ENCODE results near the gene SERP1. TPM values are rescaled to one million over a fixed set of nuclear protein-coding genes. Genes with fewer than 3 reads are reported as not detected.

Gene SERP1
- 10 to 100 TPM; 77.3 to 98.0 TPM for total RNA-seq
- 100 to 1,000 TPM; 108 to 115 TPM for polyA plus RNA-seq (ENCODE audit: insufficient read length in 2 of 2)
- long read RNA-seq, donor 1, transcript SERP1-201 (3 exons, 3,171 nt): major isoform, 67 of 427 reads
- long read RNA-seq, donor 1, partial matches to known transcripts: 355 of 427 reads
- long read RNA-seq, donor 1, other reads (novel, unspliced or antisense): 0 of 427 reads
- long read RNA-seq, donor 2, transcript SERP1-201 (3 exons, 3,171 nt): major isoform, 39 of 81 reads
- long read RNA-seq, donor 2, partial matches to known transcripts: 32 of 81 reads
- long read RNA-seq, donor 2, other reads (novel, unspliced or antisense): 6 of 81 reads
- long read RNA-seq, donor 3, transcript SERP1-201 (3 exons, 3,171 nt): major isoform, 50 of 67 reads
- long read RNA-seq, donor 3, partial matches to known transcripts: 13 of 67 reads
- long read RNA-seq, donor 3, other reads (novel, unspliced or antisense): 0 of 67 reads
- long read RNA-seq, donor 4, transcript SERP1-208 (2 exons, 830 nt): minor isoform, 5 of 436 reads
- long read RNA-seq, donor 4, transcript SERP1-201 (3 exons, 3,171 nt): major isoform, 124 of 436 reads
- long read RNA-seq, donor 4, partial matches to known transcripts: 282 of 436 reads
- long read RNA-seq, donor 4, other reads (novel, unspliced or antisense): 22 of 436 reads

- DNase-seq (ENCODE audit: low read depth in 4 of 6, low spot score in 6 of 6): peak; percentile 99 to 100 (median 100)
- no peaks in the 10 kb centered on the region for H3K36me3 ChIP-seq (ENCODE audit: control insufficient read depth, insufficient read depth, low read length)
- WGBS (ENCODE audit: insufficient coverage): 0% methylated on average over 80 of the region's 86 CpGs
- H3K27ac ChIP-seq (ENCODE audit: low read depth, low read length): peak within 1 kb of the TSS; percentile 96
- H3K4me1 ChIP-seq (ENCODE audit: control insufficient read depth, insufficient read depth, low read length): peaks cover 3% of the 10 kb centered on the region
- no peaks in the 10 kb centered on the region for H3K9me3 ChIP-seq (ENCODE audit: control insufficient read depth, insufficient read depth, low read length)
- H3K4me3 ChIP-seq (ENCODE audit: low read depth, low read length): peak within 1 kb of the TSS; percentile 93
- H3K27me3 ChIP-seq (ENCODE audit: control insufficient read depth, insufficient read depth, low read length): no peaks in the 10 kb centered on the region
These were observed at the start of gene SERP1, which contains the start of gene EIF2A for GRCh38 chr3:150546226-150547044. TSS of gene SERP1 (minus strand) at chr3:150546496. CDS start at chr3:150546135, 361 bp downstream. TSS of gene EIF2A (plus strand) at chr3:150546787. CDS start at chr3:150546803, 16 bp downstream.

GRCh38 chr3:150594150-150594549 lies 47.9 kb upstream of the SERP1 start:
- no peaks in the 10 kb centered on the region for H3K36me3 ChIP-seq (ENCODE audit: control insufficient read depth, insufficient read depth, low read length)
- H3K9me3 ChIP-seq (ENCODE audit: control insufficient read depth, insufficient read depth, low read length): no peaks in the 10 kb centered on the region
- no peak overlapping the region for H3K4me3 ChIP-seq (ENCODE audit: low read depth, low read length)
- no peaks in the 10 kb centered on the region for H3K4me1 ChIP-seq (ENCODE audit: control insufficient read depth, insufficient read depth, low read length)
- no peak overlapping the region for H3K27ac ChIP-seq (ENCODE audit: low read depth, low read length)
- no peak for DNase-seq (ENCODE audit: low read depth in 4 of 6, low spot score in 6 of 6)
- no peaks in the 10 kb centered on the region for H3K27me3 ChIP-seq (ENCODE audit: control insufficient read depth, insufficient read depth, low read length)
- no CpG with 5 or more reads among the region's 4 CpGs for WGBS (ENCODE audit: insufficient coverage)

- Histone ChIP-seq H3K27ac (ENCODE audit: low read depth, low read length) (no peak overlapping the region), H3K36me3 (ENCODE audit: control insufficient read depth, insufficient read depth, low read length) (peaks cover 6% of the 10 kb centered on the region), H3K4me1 (ENCODE audit: control insufficient read depth, insufficient read depth, low read length) (no peaks in the 10 kb centered on the region), H3K4me3 (ENCODE audit: low read depth, low read length) (no peak overlapping the region), H3K9me3 (ENCODE audit: control insufficient read depth, insufficient read depth, low read length) (no peaks in the 10 kb centered on the region), H3K27me3 (ENCODE audit: control insufficient read depth, insufficient read depth, low read length) (no peaks in the 10 kb centered on the region)
- DNase-seq (ENCODE audit: low read depth in 4 of 6, low spot score in 6 of 6): no peak
- WGBS (ENCODE audit: insufficient coverage): 100% methylated on average over 1 of the region's 6 CpGs
These were observed 43.5 kb upstream of the SERP1 start for GRCh38 chr3:150589759-150590158.

GRCh38 chr3:150588027-150588830 lies 41.9 kb upstream of the SERP1 start:
- H3K9me3 ChIP-seq (ENCODE audit: control insufficient read depth, insufficient read depth, low read length): no peaks in the 10 kb centered on the region
- no peak overlapping the region for H3K27ac ChIP-seq (ENCODE audit: low read depth, low read length)
- H3K36me3 ChIP-seq (ENCODE audit: control insufficient read depth, insufficient read depth, low read length): peaks cover 6% of the 10 kb centered on the region
- H3K4me1 ChIP-seq (ENCODE audit: control insufficient read depth, insufficient read depth, low read length): no peaks in the 10 kb centered on the region
- H3K4me3 ChIP-seq (ENCODE audit: low read depth, low read length): no peak overlapping the region
- no peaks in the 10 kb centered on the region for H3K27me3 ChIP-seq (ENCODE audit: control insufficient read depth, insufficient read depth, low read length)
- WGBS (ENCODE audit: insufficient coverage): 81% methylated on average over 6 of the region's 9 CpGs
- DNase-seq (ENCODE audit: low read depth in 4 of 6, low spot score in 6 of 6): no peak

GRCh38 chr3:150583028-150583427 lies 36.7 kb upstream of the SERP1 start:
- WGBS (ENCODE audit: insufficient coverage): no CpG with 5 or more reads among the region's 1 CpG
- Histone ChIP-seq H3K36me3 (ENCODE audit: control insufficient read depth, insufficient read depth, low read length) (peaks cover 9% of the 10 kb centered on the region), H3K4me1 (ENCODE audit: control insufficient read depth, insufficient read depth, low read length) (no peaks in the 10 kb centered on the region), H3K9me3 (ENCODE audit: control insufficient read depth, insufficient read depth, low read length) (no peaks in the 10 kb centered on the region), H3K27me3 (ENCODE audit: control insufficient read depth, insufficient read depth, low read length) (no peaks in the 10 kb centered on the region), H3K4me3 (ENCODE audit: low read depth, low read length) (no peak overlapping the region), H3K27ac (ENCODE audit: low read depth, low read length) (no peak overlapping the region)
- no peak for DNase-seq (ENCODE audit: low read depth in 4 of 6, low spot score in 6 of 6)

- 80% methylated on average over 1 of the region's 2 CpGs for WGBS (ENCODE audit: insufficient coverage)
- H3K4me3 ChIP-seq (ENCODE audit: low read depth, low read length): no peak overlapping the region
- no peaks in the 10 kb centered on the region for H3K4me1 ChIP-seq (ENCODE audit: control insufficient read depth, insufficient read depth, low read length)
- no peaks in the 10 kb centered on the region for H3K27me3 ChIP-seq (ENCODE audit: control insufficient read depth, insufficient read depth, low read length)
- no peaks in the 10 kb centered on the region for H3K9me3 ChIP-seq (ENCODE audit: control insufficient read depth, insufficient read depth, low read length)
- peaks cover 9% of the 10 kb centered on the region for H3K36me3 ChIP-seq (ENCODE audit: control insufficient read depth, insufficient read depth, low read length)
- H3K27ac ChIP-seq (ENCODE audit: low read depth, low read length): no peak overlapping the region
- DNase-seq (ENCODE audit: low read depth in 4 of 6, low spot score in 6 of 6): no peak
These were observed 36.3 kb upstream of the SERP1 start for GRCh38 chr3:150582620-150583019.

- DNase-seq (ENCODE audit: low read depth in 4 of 6, low spot score in 6 of 6): no peak
- Histone ChIP-seq H3K27me3 (ENCODE audit: control insufficient read depth, insufficient read depth, low read length) (no peaks in the 10 kb centered on the region), H3K9me3 (ENCODE audit: control insufficient read depth, insufficient read depth, low read length) (no peaks in the 10 kb centered on the region), H3K36me3 (ENCODE audit: control insufficient read depth, insufficient read depth, low read length) (peaks cover 13% of the 10 kb centered on the region), H3K27ac (ENCODE audit: low read depth, low read length) (no peak overlapping the region), H3K4me1 (ENCODE audit: control insufficient read depth, insufficient read depth, low read length) (no peaks in the 10 kb centered on the region), H3K4me3 (ENCODE audit: low read depth, low read length) (no peak overlapping the region)
These were observed 34.9 kb upstream of the SERP1 start for GRCh38 chr3:150581174-150581573.

GRCh38 chr3:150577855-150578254 lies 31.6 kb upstream of the SERP1 start:
- no peaks in the 10 kb centered on the region for H3K27me3 ChIP-seq (ENCODE audit: control insufficient read depth, insufficient read depth, low read length)
- H3K36me3 ChIP-seq (ENCODE audit: control insufficient read depth, insufficient read depth, low read length): peaks cover 15% of the 10 kb centered on the region
- peak in 1 of 6 donors; percentile 8 for DNase-seq (ENCODE audit: low read depth in 4 of 6, low spot score in 6 of 6)
- no peak overlapping the region for H3K27ac ChIP-seq (ENCODE audit: low read depth, low read length)
- no peaks in the 10 kb centered on the region for H3K9me3 ChIP-seq (ENCODE audit: control insufficient read depth, insufficient read depth, low read length)
- H3K4me1 ChIP-seq (ENCODE audit: control insufficient read depth, insufficient read depth, low read length): no peaks in the 10 kb centered on the region
- WGBS (ENCODE audit: insufficient coverage): no CpG with 5 or more reads among the region's 1 CpG
- H3K4me3 ChIP-seq (ENCODE audit: low read depth, low read length): no peak overlapping the region

- Histone ChIP-seq H3K36me3 (ENCODE audit: control insufficient read depth, insufficient read depth, low read length) (peaks cover 15% of the 10 kb centered on the region), H3K27ac (ENCODE audit: low read depth, low read length) (no peak overlapping the region), H3K4me1 (ENCODE audit: control insufficient read depth, insufficient read depth, low read length) (no peaks in the 10 kb centered on the region), H3K27me3 (ENCODE audit: control insufficient read depth, insufficient read depth, low read length) (no peaks in the 10 kb centered on the region), H3K4me3 (ENCODE audit: low read depth, low read length) (no peak overlapping the region), H3K9me3 (ENCODE audit: control insufficient read depth, insufficient read depth, low read length) (no peaks in the 10 kb centered on the region)
- no CpG with 5 or more reads among the region's 1 CpG for WGBS (ENCODE audit: insufficient coverage)
- no peak for DNase-seq (ENCODE audit: low read depth in 4 of 6, low spot score in 6 of 6)
These were observed 21.0 kb upstream of the SERP1 start for GRCh38 chr3:150567328-150567727.

Measured in spinal cord (tissue), 10 donors.